Hepatocyte (in vitro differentiated cells): ENCODE measurements around the gene EIF2D. TPM values are rescaled to one million over a fixed set of nuclear protein-coding genes. Genes with fewer than 3 reads are reported as not detected.

Source experiments
- DNase-seq: peaks from one replicate; pipeline ENCODE4 v3.0.0-alpha.2; 2016; ENCODE audit warnings: low spot score
- H2AFZ ChIP-seq: fragments of 200-600 bp; sonication (generic); 2 replicates; pipeline ENCODE4 v1.6.0; 2016; ENCODE audit warnings: antibody characterized with exemption, mild to moderate bottlenecking
- H3K27ac ChIP-seq: fragments of 200-600 bp; sonication (generic); 2 replicates; pipeline ENCODE4 v1.5.1; 2016; ENCODE audit warnings: mild to moderate bottlenecking
- H3K27me3 ChIP-seq: fragments of 200-600 bp; sonication (generic); 2 replicates; pipeline ENCODE4 v1.6.1; 2016
- H3K36me3 ChIP-seq: fragments of 200-600 bp; sonication (generic); replicated peaks from 2 replicates; pipeline ENCODE4 v1.5.1; 2016; ENCODE audit warnings: low read depth; ENCODE audit not compliant: insufficient read depth
- H3K4me1 ChIP-seq: fragments of 200-600 bp; sonication (generic); 2 replicates; pipeline ENCODE4 v1.5.1; 2016; ENCODE audit warnings: mild to moderate bottlenecking, moderate library complexity; ENCODE audit not compliant: insufficient read depth
- H3K4me2 ChIP-seq: fragments of 200-600 bp; sonication (generic); 2 replicates; pipeline ENCODE4 v1.6.0; 2016
- H3K4me3 ChIP-seq: fragments of 200-600 bp; sonication (generic); 2 replicates; pipeline ENCODE4 v1.5.1; 2016; ENCODE audit warnings: mild to moderate bottlenecking
- H3K79me2 ChIP-seq: fragments of 200-600 bp; sonication (generic); 2 replicates; pipeline ENCODE4 v1.6.0; 2017; ENCODE audit warnings: mild to moderate bottlenecking
- H3K9me2 ChIP-seq: fragments of 200-600 bp; sonication (generic); replicated peaks from 2 replicates; pipeline ENCODE4 v1.6.0; 2017; ENCODE audit warnings: mild to moderate bottlenecking; ENCODE audit not compliant: insufficient read depth
- H3K9me3 ChIP-seq: fragments of 200-600 bp; sonication (generic); 2 replicates; pipeline ENCODE4 v1.5.1; 2016; ENCODE audit warnings: low read depth, mild to moderate bottlenecking
- H4K20me1 ChIP-seq: fragments of 200-600 bp; sonication (generic); 2 replicates; pipeline ENCODE4 v1.6.0; 2016; ENCODE audit warnings: mild to moderate bottlenecking; ENCODE audit not compliant: insufficient read depth, poor library complexity, severe bottlenecking
- CTCF ChIP-seq: fragments of 200-600 bp; sonication (generic); IDR thresholded peaks from 2 replicates; pipeline ENCODE4 v1.5.1; 2016; ENCODE audit warnings: antibody characterized with exemption, mild to moderate bottlenecking; ENCODE audit not compliant: poor library complexity
- EZH2 ChIP-seq: fragments of 200-600 bp; sonication (generic); IDR thresholded peaks from 2 replicates; pipeline ENCODE4 v1.6.1; 2016; ENCODE audit warnings: antibody characterized with exemption, mild to moderate bottlenecking, borderline replicate concordance
- EZH2phosphoT487 ChIP-seq: fragments of 200-600 bp; sonication (generic); IDR thresholded peaks from one replicate; pipeline ENCODE4 v1.6.1; 2018; ENCODE audit warnings: antibody characterized with exemption, mild to moderate bottlenecking, low read depth, moderate library complexity; ENCODE audit not compliant: unreplicated experiment, severe bottlenecking
- WGBS: methylation state at CpG from one replicate; pipeline ENCODE4 v1.1.6; 2016; ENCODE audit warnings: low lambda C conversion rate; ENCODE audit errors: missing lambda C conversion rate; 5-methylcytosine and 5-hydroxymethylcytosine counted together
- polyA plus RNA-seq: library from polyadenylated mRNA; unstranded; fragments of >200 nt; fragmentation: Nextera tagmentation; extraction: Ambion mirVana; gene quantifications from 2 replicates; pipeline ENCODE4 v1.2.1, GENCODE V29; 2016
- total RNA-seq: library from RNA; depleted of rRNA; stranded (reverse); fragments of >200 nt; gene quantifications from 2 replicates; pipeline ENCODE4 v1.2.3, GENCODE V29; 2014

Gene EIF2D
- total and polyA plus RNA-seq, 2 experiments from 2014 or later: 27.7 to 40.4 TPM

- Histone ChIP-seq H2AFZ (no peak overlapping the region), H3K4me2 (no peak overlapping the region), H3K36me3 (no peaks in the 10 kb centered on the region), H3K27ac (no peak overlapping the region), H3K9me3 (no peaks in the 10 kb centered on the region), H4K20me1 (no peaks in the 10 kb centered on the region), H3K79me2 (no peaks in the 10 kb centered on the region), H3K4me1 (no peaks in the 10 kb centered on the region), H3K9me2 (no peaks in the 10 kb centered on the region), H3K27me3 (no peaks in the 10 kb centered on the region), H3K4me3 (no peak overlapping the region)
- TF ChIP-seq CTCF (no peak), EZH2 (no peak), EZH2phosphoT487 (no peak)
- no peak for DNase-seq
- 92% methylated on average over 4 of the region's 4 CpGs for WGBS
These were observed 27.6 kb downstream of the EIF2D start for GRCh38 chr1:206584683-206585082.

- Histone ChIP-seq H3K9me2 (no peaks in the 10 kb centered on the region), H3K4me1 (no peaks in the 10 kb centered on the region), H3K9me3 (no peaks in the 10 kb centered on the region), H3K4me2 (no peak overlapping the region), H3K4me3 (no peak overlapping the region), H2AFZ (no peak overlapping the region), H3K27me3 (no peaks in the 10 kb centered on the region), H3K36me3 (no peaks in the 10 kb centered on the region), H3K79me2 (no peaks in the 10 kb centered on the region), H4K20me1 (no peaks in the 10 kb centered on the region), H3K27ac (no peak overlapping the region)
- TF ChIP-seq EZH2phosphoT487 (no peak), CTCF (peak; percentile 90)
- DNase-seq: peak; percentile 82
- WGBS: 88% methylated on average over 16 of the region's 16 CpGs
These were observed 28.3 kb downstream of the EIF2D start for GRCh38 chr1:206583707-206584648.

- H3K9me2 ChIP-seq: no peaks in the 10 kb centered on the region
- H4K20me1 ChIP-seq: no peaks in the 10 kb centered on the region
- no peak overlapping the region for H3K27ac ChIP-seq
- TF ChIP-seq CTCF (no peak), EZH2phosphoT487 (no peak), EZH2 (no peak)
- H3K9me3 ChIP-seq: no peaks in the 10 kb centered on the region
- H3K4me2 ChIP-seq: no peak overlapping the region
- H3K4me1 ChIP-seq: no peaks in the 10 kb centered on the region
- no peaks in the 10 kb centered on the region for H3K27me3 ChIP-seq
- H3K79me2 ChIP-seq: no peaks in the 10 kb centered on the region
- 80% methylated on average over 18 of the region's 18 CpGs for WGBS
- no peak overlapping the region for H2AFZ ChIP-seq
- DNase-seq: no peak
- no peak overlapping the region for H3K4me3 ChIP-seq
- H3K36me3 ChIP-seq: no peaks in the 10 kb centered on the region
These were observed 29.1 kb downstream of the EIF2D start for GRCh38 chr1:206582971-206583706.
